D721Med (cell line): ENCODE data around the gene CACNA1B.

Experiments
- DNase-seq: peaks from one replicate; pipeline ENCODE4 v3.0.0; 2011; ENCODE audit warnings: low spot score; ENCODE audit not compliant: insufficient read length
- FAIRE-seq: peaks from 2 replicates; lab custom pipeline; 2011; peaks lifted over from hg19 to GRCh38; lab: Jason Lieb, UNC
- TF ChIP-seq, protein P1 (sequence below): IDR thresholded peaks from 2 replicates; pipeline ENCODE4 v1.5.1; 2012; ENCODE audit warnings: mild to moderate bottlenecking, control low read depth; ENCODE audit not compliant: insufficient read depth; ENCODE audit errors: missing control alignments

The CACNA1B gene

DNA sequence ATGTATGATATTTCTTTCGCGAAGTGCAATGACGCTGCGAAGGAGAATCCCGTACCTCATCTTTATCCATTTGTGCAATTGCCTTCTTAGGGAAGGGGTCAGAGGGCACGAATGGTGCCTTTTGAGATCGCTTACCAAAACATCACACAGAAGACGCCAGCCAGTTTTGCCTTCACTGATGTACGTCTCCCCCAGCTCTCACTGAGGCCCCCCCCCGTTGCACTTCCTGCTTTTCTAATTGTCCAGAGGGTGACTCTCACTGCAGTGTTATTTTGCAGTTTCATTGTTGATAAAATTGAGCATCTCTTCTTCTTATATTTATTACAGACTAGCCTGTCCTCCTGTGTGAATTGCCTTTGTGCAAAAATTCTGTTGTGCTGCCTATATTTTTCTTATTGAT, 39.0 kb upstream of the CACNA1B start:
- FAIRE-seq = no peak
- DNase-seq = no peak
- TF ChIP-seq, protein P1, sequence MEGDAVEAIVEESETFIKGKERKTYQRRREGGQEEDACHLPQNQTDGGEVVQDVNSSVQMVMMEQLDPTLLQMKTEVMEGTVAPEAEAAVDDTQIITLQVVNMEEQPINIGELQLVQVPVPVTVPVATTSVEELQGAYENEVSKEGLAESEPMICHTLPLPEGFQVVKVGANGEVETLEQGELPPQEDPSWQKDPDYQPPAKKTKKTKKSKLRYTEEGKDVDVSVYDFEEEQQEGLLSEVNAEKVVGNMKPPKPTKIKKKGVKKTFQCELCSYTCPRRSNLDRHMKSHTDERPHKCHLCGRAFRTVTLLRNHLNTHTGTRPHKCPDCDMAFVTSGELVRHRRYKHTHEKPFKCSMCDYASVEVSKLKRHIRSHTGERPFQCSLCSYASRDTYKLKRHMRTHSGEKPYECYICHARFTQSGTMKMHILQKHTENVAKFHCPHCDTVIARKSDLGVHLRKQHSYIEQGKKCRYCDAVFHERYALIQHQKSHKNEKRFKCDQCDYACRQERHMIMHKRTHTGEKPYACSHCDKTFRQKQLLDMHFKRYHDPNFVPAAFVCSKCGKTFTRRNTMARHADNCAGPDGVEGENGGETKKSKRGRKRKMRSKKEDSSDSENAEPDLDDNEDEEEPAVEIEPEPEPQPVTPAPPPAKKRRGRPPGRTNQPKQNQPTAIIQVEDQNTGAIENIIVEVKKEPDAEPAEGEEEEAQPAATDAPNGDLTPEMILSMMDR = no peak

DNA sequence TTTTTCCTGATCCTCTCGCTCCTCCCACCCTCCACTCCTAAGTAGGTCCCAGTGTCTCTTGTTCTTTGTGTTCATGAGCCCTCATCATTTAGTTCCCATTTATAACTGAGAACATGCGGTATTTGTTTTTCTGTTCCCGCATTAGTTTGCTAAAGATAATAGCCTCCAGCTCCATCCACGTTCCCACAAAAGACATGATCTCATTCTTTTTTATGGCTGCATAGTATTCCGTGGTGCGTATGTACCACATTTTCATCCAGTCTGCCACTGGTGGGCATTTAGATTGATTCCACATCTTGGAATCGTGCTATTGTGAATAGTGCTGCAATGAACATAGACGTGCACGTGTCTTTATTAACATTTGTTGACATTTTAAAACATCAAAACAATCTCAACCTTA, 34.2 kb upstream of the CACNA1B start:
- TF ChIP-seq, protein P1 = no peak
- FAIRE-seq = no peak
- no peak for DNase-seq

DNA sequence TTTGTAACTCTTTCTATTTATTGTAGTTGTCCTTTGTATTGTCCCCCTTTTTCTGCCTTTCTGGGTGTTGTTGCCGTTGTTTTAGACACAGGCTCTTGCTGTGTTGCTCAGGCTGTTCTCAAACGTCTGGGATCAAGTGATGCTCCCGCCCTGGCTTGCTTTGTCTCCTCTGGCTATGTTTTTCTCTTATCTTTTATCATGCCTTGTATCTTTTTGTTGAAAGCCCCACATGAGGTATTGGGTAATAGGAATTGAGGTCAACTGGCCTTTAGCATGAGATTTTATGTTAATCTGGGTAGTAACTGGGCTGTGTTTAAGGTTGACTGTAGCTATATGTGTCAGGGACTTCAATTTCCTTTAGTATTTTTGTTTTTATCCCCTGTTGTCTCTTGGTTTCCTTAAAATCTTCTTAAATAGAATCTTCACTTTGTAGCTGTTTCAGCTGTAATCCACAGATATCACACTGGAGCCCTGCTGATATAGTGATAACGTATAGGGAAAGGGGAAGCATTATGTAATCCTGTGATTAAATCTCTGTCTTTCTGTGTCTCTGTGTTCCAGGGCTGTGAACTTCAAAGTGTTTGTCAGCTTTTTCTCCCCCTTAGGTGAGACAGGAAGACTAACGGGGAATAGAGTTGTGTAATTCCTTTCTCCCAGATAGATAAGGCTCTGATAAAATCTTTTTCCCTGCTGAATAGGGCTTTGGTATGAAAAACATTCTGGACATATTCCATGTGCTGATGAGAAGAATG, 25.9 kb upstream of the CACNA1B start:
- FAIRE-seq (no peak), DNase-seq (peak; percentile 8)
- TF ChIP-seq, protein P1 = no peak

DNA sequence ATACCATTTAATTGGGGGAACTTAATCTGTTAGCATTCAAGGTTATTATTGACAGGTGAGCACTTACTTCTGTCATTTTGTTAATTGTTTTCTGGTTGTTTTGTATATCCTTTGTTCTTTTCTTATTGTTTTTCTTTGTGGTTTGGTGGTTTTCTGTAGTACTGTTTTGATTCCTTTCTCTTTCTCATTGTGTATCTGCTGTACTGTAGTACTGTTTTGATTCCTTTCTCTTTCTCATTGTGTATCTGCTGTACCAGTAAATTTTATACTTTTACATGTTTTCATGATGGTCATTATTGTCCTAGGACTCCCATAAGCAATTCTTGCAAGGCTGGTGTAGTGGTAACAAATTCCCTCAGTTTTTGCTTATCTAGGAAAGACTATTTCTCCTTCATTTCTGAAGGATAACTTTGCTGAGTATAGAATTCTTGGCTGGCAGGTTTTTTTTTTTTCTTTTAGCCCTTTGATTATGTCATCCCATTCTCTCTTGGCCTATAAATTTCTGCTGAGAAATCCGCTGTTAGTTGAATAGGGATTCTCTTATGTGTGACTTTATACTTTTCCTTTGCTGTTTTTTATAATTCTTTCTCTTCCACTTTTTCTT, 24.1 kb upstream of the CACNA1B start:
- no peak for FAIRE-seq
- no peak for DNase-seq
- TF ChIP-seq, protein P1 = no peak

DNA sequence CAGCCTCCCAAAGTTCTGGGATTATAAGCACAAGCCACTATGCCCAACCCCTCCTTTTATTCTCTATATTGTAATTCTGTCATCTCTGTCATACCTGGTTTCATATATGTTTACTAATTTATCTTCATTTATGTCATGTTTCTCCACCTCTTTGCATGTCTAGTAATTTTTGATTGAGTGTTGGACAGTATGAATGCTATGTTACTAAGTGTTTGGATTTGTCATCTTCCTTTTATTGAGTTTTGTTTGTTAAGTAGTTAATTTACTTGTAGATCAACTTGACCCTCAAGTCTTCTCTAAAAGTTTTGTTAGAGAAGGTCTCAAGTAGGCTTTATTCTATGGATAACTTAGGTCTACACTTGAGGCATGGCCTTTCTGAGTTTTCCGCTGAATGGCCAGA, 17.2 kb upstream of the CACNA1B start:
- FAIRE-seq = no peak
- TF ChIP-seq, protein P1 = no peak
- no peak for DNase-seq

DNA sequence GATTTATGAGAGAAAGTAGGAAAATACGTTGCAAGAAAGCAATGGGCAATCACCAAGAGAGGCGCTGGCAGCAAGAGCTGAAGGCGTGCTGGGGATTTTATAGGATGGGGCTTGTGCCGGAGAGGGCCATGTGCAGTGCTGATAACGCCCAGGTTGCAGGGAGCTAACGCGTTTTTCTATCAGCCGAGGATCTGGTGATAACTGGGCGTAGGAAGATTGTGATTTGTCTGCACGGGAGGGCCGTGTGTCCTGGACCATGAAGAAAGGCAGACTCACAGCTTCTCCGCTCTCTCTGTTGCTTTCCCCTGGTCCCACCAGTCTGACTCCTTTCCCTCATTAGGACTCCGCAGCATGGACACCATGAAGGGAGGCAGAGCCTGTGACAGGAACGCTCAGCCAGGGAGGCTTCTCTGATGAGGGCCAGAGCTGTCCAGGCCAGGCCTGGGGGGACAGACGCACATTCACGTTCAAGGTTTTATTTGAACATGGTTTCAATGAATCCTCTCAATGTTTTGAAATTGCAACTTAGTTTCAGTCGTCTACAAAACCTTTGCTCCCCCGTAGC, 11.9 kb upstream of the CACNA1B start:
- TF ChIP-seq, protein P1 = no peak
- FAIRE-seq (no peak), DNase-seq (peak; percentile 2)
